Posterior cingulate gyrus (tissue), 11 donors: Measurements from ENCODE around the gene GOLT1A.

Experiments
- DNase-seq, 10 donors: peaks; one replicate each; pipeline versions ENCODE4 v3.0.0 to v3.0.0-alpha.2; 2020 to 2021; ENCODE audit warnings: mixed read lengths in 3 of 10
- intact Hi-C: fragments of 100-400 bp; cut with DNase I; formaldehyde crosslinking; loops from one replicate; pipeline ENCODE4 v1.15.1; 2023

GOLT1A gene

GRCh38 chr1:204196068-204196795 lies 17.6 kb downstream of the GOLT1A start, which contains the start of gene KISS1:
Gene KISS1 (minus strand): TSS chr1:204196491. CDS start chr1:204192876, 3,615 bp downstream.
- intact Hi-C loops = no loop called here
- no peak for DNase-seq

- DNase-seq = no peak
- intact Hi-C loops = no loop called here
Observed at GRCh38 chr1:204194771-204195170, 19.0 kb downstream of the GOLT1A start.

- DNase-seq = no peak
- intact Hi-C loops = no loop called here
Observed at GRCh38 chr1:204194080-204194479, 19.7 kb downstream of the GOLT1A start.

DNA sequence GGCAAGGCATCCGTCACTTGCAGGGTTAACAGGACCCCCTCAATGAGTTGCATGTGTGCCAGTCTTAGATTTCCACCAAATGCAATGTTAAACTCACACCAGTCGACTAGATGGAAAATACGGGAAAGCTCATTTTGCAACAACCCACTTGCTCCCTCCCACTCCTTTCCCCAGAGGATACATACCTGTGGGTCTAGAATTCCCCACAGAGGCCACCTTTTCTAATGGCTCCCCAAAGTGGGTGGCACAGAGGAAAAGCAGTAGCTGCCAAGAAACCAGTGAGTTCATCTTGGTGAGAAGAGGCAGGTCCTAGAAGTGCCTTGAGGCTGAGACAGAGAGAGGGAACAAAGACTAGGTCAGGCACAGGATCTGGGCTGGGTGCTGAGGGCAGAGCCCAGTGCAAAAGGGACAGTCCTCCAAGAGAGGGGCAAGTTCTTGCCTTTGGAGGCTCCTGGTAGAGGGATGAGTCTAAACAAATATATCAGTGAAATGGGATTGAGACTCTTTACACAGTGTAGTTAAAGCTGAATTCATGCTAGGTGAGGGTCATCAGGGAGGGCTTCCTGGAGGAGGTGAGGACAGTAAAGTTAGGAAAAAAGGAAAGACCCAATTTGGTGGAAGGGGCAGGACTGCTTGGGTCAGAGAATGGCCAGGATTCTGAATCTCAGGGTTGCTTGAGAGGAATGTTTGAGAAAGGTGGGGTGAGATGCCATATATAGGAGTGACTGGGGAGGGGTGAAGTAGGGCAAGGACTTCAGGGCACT lies 21.0 kb downstream of the GOLT1A start:
- intact Hi-C loops = no loop called here
- DNase-seq = no peak

- intact Hi-C loops = no loop called here
- no peak for DNase-seq
Observed at GRCh38 chr1:204192046-204192445, 21.7 kb downstream of the GOLT1A start.

- intact Hi-C loops = no loop called here
- DNase-seq = peak in 9 of 10 donors; percentile 29 to 89 (median 54)
Observed at GRCh38 chr1:204191456-204191855, 22.3 kb downstream of the GOLT1A start.

- no peak for DNase-seq
- intact Hi-C loops = no loop called here
Observed at GRCh38 chr1:204190212-204191211, 23.3 kb downstream of the GOLT1A start.

GRCh38 chr1:204188959-204189639 lies 24.7 kb downstream of the GOLT1A start:
- DNase-seq = peak in 3 of 10 donors; percentile 21 to 85 (median 24)
- intact Hi-C loops = no loop called here

- DNase-seq = no peak
- intact Hi-C loops = no loop called here
Observed at GRCh38 chr1:204186597-204186996, 27.2 kb downstream of the GOLT1A start.

DNA sequence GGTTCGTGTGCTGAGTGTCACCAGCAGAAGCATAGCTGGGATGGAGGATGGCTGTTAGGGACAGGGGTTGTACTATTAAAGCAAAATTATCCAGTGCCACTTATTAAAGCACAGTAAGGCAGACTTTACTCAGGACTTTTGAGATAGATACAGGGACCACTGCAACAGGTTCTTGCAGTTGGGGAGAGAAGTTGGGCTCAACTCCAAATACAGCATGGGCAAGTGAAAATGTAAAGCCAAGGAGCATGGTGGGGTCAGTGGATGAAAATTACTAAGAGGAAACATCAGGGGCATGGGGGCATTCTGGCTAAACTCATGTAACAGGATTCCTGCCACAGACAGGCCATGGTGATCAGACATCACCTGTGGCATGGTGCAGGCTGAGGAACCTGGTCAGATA lies 32.7 kb downstream of the GOLT1A start:
- intact Hi-C loops = no loop called here
- DNase-seq = no peak

DNA sequence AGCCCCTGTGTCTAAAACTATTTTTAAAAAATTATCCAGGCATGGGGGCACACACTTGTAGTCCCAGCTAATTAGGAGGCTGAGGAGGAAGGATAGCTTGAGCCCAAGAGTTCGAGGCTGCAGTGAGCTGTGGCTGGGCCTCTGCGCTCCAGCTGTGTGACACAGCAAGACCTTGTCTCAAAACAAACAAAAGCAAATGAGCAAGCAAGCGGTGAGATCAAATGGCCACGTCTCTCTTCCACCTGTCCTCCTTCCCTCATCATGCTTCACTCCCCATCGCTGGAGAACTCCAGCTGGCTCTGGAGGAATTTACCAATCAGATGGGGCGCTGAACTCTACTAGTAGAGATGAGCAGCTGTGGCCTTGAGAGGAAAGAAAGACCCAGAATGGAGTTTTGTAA lies 33.7 kb downstream of the GOLT1A start:
- intact Hi-C loops = no loop called here

DNA sequence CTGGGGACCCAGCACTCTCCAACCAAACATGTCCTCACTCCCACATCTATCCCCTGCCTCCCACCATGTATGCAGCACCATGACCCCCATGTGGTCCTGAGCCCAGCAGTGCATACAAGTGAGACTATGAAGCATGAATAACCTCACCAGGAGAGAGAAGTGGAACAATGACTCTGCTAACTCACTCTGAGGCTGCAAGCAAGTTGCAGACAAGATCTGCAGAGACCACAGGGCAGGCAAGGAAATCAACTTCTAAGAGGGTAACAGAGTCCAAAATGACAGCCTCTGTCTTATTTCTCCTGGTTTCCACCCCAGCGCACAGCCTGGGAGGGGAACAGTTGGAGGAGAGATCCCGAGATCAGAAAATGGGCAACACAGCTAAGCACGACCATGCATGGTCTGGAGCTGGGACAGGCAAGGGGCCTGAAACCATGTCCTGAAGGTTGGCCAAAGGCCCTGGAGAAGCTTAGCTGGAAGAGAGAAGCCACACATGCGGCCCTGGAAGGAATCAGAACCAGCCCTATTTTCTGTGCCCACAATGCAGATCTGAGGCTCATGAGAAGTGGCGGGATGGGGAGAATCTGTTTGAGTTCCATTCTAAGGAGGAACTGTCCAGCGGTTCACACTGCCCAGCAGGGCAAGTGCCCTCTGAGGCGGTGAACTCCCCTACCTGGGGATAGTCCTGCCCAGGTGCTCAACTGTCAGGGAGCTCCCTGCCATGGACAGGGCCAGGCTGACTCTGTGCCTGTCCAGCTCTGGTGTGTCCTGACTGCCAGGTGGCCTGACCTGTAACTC lies 35.1 kb downstream of the GOLT1A start:
- intact Hi-C loops = no loop called here
- no peak for DNase-seq

More for the DNA sequence above, 33.7 kb downstream of the GOLT1A start:
- DNase-seq = no peak

DNA sequence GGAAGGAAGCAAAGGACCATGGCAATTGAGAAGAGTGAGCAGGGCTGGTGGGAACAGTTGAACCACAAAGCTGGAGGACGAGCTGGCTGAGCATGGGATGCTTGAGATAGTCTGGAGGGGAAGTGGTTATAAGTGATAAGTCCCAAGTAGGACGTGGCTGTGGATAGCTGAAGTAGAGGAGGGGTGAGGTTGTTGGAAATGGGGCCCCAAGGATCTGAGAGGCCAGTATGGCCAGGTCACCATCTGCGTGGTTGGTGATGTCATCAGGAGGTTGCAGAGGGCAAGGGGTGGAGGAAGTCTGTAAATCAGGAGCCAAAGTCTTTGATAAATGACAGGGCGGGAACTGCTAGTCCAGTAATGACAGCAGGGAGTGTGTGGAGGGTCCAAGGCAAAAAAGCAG lies 36.7 kb downstream of the GOLT1A start:
- intact Hi-C loops = no loop called here
- no peak for DNase-seq

DNA sequence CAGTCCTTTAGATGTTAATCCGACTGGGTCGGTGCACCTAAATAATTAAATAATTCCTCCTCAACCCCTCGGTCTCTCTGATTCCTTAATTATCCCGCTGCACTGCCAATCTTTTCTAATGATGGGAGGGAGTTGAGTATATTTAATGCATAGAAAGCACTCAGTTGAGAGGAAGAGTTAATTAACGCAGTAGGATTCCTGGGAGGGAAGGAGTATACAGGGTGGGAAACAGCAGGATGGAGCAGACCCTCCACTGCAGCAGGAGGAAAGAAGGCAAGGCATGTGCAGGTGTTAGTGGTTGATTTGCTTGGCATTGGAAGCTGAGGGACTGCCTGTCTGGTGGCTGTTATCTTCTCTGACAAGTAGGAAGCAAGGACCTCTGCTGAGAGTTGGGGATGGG lies 37.7 kb downstream of the GOLT1A start:
- intact Hi-C loops = no loop called here
- DNase-seq = no peak

- intact Hi-C loops = no loop called here
- no peak for DNase-seq
Observed at GRCh38 chr1:204174958-204175357, 38.8 kb downstream of the GOLT1A start.

DNA sequence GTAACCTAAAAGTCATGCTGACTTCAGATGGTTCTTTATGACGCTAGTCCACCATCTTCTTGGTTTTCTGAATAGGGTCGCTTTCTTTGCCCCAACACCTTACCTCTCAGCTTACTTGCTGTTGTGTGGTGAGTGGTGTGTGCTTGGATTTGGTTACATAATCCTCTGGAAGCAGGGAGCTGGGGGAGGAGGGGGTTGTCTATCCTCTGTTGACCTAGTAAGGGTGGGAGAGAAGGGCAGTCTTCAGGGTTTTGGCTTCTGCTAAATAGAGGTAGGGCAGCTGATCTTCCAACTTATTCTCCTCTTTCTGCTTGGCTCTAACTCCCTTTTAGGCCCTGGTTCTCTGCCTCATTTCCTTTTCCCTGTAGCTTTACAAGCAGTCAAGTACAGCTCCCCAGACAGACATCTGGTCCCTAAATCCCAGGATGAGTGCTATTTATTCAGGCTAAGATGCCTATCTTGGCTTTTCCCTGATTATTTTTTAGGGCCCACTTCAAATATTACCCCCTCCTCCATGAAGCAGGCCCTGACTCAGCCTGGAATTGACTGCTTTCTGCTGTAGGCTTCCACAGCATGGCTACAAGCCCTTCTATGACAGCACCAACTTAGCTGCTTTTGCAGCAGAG lies 41.3 kb downstream of the GOLT1A start:
- intact Hi-C loops = no loop called here
- DNase-seq = no peak

DNA sequence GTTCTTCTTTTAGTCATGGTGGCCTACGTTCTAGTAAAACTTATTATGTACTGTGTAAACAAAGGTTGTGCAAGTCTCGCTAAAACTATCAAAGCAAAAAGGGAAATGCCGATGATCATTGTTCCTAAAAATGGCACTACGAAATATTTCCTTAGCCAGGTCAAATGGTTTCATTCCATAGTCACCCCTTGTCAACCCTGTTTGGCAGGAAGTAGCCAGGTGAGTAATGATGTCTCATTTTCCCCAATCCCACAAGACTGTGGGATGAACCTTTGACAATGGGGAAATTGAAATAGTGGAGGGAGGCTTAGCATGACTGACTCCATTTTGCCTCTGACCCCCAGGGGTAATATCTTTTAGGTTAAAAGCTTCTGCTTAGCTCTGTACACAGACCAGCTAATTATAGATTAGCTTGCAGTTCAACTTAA lies 42.0 kb downstream of the GOLT1A start:
- intact Hi-C loops = no loop called here
- no peak for DNase-seq

GRCh38 chr1:204170494-204171155 lies 43.2 kb downstream of the GOLT1A start:
- intact Hi-C loops = no loop called here
- DNase-seq = no peak
